GM10248 (cell line): Measurements from ENCODE around the gene BICRAL.

ENCODE experiments used
- CTCF ChIA-PET: fragments of 300-600 bp; sonication (Branson Sonifier 250); formaldehyde crosslinking; extraction: SDS; loops from one replicate; lab custom pipeline; 2021; ENCODE audit warnings: antibody characterized with exemption; lab: Yijun Ruan, JAX
- POLR2A ChIA-PET: fragments of 350-650 bp; sonication (Branson Sonifier 250); formaldehyde crosslinking; extraction: SDS; loops from one replicate; lab custom pipeline; 2020; ENCODE audit warnings: antibody characterized with exemption; lab: Yijun Ruan, JAX
- DNase-seq: peaks from one replicate; pipeline ENCODE4 v3.0.0; 2012; ENCODE audit errors: extremely low spot score
- TF ChIP-seq, protein P1 (sequence below): IDR thresholded peaks from 2 replicates; pipeline ENCODE4 v1.5.1; 2012; ENCODE audit warnings: mild to moderate bottlenecking, low read depth; ENCODE audit errors: extremely low read depth, missing control alignments, control extremely low read depth

Gene BICRAL

DNA sequence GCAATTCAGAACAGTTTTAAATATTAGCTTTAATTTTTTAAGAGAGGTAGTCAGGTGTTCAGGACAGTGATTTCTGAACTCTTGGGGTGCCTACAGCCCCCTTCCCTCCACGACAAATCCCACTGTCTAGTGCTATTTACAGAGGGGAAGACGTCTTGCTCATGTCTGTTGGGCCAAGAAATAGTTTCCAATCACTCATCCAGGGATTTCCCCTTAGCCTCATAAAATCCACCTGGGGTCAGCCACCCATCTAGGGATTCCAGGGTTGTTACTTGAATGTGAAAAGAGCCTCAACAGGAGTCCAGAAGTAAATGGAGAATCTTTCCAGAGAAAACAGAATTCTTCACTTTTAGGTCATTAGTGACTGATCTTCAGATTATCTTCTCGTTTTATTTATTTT is 37.0 kb downstream of the BICRAL start:
- TF ChIP-seq, protein P1, sequence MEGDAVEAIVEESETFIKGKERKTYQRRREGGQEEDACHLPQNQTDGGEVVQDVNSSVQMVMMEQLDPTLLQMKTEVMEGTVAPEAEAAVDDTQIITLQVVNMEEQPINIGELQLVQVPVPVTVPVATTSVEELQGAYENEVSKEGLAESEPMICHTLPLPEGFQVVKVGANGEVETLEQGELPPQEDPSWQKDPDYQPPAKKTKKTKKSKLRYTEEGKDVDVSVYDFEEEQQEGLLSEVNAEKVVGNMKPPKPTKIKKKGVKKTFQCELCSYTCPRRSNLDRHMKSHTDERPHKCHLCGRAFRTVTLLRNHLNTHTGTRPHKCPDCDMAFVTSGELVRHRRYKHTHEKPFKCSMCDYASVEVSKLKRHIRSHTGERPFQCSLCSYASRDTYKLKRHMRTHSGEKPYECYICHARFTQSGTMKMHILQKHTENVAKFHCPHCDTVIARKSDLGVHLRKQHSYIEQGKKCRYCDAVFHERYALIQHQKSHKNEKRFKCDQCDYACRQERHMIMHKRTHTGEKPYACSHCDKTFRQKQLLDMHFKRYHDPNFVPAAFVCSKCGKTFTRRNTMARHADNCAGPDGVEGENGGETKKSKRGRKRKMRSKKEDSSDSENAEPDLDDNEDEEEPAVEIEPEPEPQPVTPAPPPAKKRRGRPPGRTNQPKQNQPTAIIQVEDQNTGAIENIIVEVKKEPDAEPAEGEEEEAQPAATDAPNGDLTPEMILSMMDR, result no peak
- DNase-seq, result no peak
- POLR2A ChIA-PET, result no interaction called here
- CTCF ChIA-PET, result interaction anchor here (0.6 to 1.6 kb wide), 3 partner anchors 23 to 246 kb away, joined by 3 read pairs; no protein-coding TSS in a partner anchor

DNA sequence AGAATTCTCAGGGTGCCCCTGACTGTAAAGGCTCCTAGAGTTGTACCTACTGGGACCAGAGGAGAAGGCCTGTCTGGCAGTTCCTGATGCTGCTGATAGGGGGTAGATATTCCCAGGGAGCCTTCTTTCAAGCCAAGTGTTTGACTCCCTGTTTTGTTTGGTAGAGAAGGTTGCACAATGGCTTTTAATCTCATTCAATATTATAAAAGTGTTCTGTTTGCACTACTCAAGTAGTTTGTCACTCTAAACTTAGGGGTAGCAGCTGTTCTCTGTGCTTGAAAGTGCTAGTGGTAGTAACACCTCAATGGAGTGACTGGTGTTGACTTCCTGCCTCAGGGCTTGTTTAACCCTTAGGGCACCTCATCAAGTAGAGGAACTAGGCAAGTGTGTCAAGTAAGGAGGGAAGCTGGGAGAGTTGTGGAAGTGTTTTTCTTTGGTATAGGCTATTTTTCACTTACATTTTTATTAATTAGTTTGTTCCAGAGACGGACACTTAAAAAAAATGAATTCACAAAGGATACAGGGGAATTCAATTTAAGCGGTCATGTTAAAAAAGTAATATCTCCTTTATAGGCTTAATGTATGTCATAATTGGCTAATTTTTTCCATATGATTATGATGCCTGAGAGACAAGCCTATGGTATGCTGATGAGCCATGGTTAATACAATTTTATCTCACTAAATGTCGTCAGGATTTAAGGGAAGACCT is 38.1 kb downstream of the BICRAL start:
- ChIA-PET CTCF (no interaction called here), POLR2A (no interaction called here)
- no peak for DNase-seq
- TF ChIP-seq, protein P1, result no peak

DNA sequence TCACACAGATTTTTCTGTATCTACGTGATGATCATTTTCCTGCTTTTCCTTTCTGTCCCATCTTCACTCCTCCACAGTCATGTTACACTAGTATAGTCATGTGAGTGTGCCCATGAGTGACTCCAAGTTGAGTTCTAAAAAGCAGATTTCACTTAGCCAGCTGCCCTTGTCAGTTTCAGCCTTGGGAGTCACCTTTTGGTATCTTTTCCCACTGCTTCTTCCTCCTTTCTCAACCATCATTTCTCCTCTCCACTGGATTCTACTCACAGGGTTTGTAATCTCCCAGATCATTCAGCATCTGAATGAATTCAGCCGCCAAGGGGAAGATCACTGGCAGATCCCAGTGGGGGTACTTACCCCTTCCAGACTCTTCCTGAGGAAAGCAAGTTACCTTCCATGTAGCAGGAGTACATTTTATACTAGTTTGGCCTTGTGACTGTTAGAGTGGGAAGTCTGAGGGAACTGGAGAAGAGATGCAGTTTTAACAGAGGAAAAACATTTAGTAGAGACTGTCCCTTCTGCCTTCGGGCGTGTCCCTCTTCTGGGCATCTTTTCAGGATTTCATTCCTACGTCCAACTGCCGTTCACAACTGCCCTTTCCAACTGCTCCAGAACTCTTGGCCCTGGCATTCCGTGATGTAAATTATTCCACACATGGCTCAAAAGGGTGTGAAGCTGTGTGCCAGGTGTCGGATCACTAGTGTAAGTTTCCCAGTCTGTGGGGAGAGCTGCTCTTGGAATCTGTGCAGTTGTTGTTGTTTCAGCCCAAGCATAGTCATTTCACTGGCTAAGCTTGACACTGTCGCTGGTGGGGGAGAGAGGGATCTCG is 38.9 kb downstream of the BICRAL start:
- POLR2A ChIA-PET, result no interaction called here
- CTCF ChIA-PET, result no interaction called here
- TF ChIP-seq, protein P1, result no peak
- no peak for DNase-seq

DNA sequence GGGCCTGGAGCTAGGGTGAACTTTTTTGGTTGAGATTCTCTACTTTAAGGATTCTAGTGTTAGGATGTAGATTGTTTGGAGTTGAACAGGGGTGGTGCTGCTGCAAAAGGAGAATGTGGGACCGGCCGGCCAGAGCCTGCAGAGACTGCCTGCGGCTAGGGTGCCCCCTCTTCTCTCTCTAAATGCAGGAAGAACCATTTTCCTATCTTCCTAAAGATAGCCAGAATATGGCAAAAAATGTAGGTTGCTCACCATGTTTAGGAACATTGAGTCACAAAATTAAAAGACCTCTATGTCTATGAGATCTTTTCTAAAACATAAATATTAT is 39.5 kb downstream of the BICRAL start:
- DNase-seq, result no peak
- TF ChIP-seq, protein P1, result no peak
- ChIA-PET CTCF (no interaction called here), POLR2A (no interaction called here)

DNA sequence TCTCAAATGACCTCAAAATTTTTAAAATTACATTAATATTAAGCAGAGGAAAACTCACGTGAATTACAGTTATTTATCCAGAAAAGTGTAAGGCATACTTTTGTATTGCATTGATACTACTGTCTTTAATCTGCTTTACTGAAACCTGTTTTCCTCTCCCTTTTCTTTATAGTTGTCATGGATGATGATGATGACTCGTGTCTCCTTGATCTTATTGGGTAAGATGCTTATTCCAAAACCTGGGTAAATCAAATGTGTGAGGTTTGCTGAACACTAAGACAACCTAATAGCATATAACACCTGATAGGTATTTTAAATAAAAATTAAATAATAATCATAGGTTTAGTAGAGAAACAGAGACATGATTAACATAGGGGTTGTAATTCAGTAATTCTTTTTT is 40.0 kb downstream of the BICRAL start:
- ChIA-PET POLR2A (no interaction called here), CTCF (no interaction called here)
- TF ChIP-seq, protein P1, result no peak
- no peak for DNase-seq

DNA sequence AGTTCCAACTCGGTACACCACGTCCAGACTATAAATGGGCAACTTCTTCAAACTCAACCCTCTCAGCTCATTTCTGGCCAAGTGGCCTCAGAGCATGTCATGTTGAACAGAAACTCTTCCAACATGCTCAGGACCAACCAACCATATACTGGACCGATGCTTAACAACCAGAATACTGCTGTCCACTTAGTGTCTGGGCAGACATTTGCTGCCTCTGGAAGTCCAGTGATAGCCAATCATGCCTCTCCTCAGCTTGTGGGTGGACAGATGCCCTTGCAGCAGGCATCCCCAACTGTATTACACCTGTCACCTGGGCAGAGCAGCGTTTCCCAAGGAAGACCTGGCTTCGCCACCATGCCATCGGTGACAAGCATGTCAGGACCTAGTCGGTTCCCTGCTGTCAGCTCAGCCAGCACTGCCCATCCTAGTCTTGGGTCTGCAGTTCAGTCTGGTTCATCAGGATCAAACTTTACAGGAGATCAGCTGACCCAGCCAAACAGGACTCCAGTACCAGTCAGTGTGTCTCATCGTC is 47.8 kb downstream of the BICRAL start:
- POLR2A ChIA-PET, result no interaction called here
- DNase-seq, result no peak
- TF ChIP-seq, protein P1, result no peak
- CTCF ChIA-PET, result interaction anchor here (1.5 to 2.1 kb wide), 3 partner anchors 10 to 32 kb away, joined by 3 to 8 read pairs (median 3); no protein-coding TSS in a partner anchor
